ENCODE results near the gene NAT8L. TPM values are rescaled to one million over a fixed set of nuclear protein-coding genes. Genes with fewer than 3 reads are reported as not detected.

NAT8L gene
- total RNA-seq, 1 donor from 2014 or later: 0.51 TPM

GRCh38 chr4:2046031-2046961, 12.8 kb upstream of the NAT8L start:
- DNase-seq: no peak

- DNase-seq: no peak
These were observed 12.0 kb upstream of the NAT8L start for GRCh38 chr4:2047031-2047660.

GRCh38 chr4:2047781-2048581, 11.1 kb upstream of the NAT8L start:
- DNase-seq: no peak

- DNase-seq: no peak
These were observed 10.3 kb upstream of the NAT8L start for GRCh38 chr4:2048831-2049230.

GRCh38 chr4:2049381-2049780, 9.7 kb upstream of the NAT8L start:
- no peak for DNase-seq

- DNase-seq: no peak
These were observed 9.3 kb upstream of the NAT8L start for GRCh38 chr4:2049811-2050210.

- DNase-seq: no peak
These were observed 8.0 kb upstream of the NAT8L start for GRCh38 chr4:2051086-2051485.

- DNase-seq: no peak
These were observed 4.9 kb upstream of the NAT8L start for GRCh38 chr4:2054217-2054616.

- DNase-seq: no peak
These were observed 1.6 kb upstream of the NAT8L start for GRCh38 chr4:2057382-2058065.

GRCh38 chr4:2058264-2059045, 672 bp upstream of the NAT8L start:
- DNase-seq: no peak

GRCh38 chr4:2059726-2060602, 837 bp downstream of the NAT8L start:
- DNase-seq: no peak

- DNase-seq: no peak
These were observed 1.6 kb downstream of the NAT8L start for GRCh38 chr4:2060611-2061185.

GRCh38 chr4:2061186-2062131, 2.3 kb downstream of the NAT8L start:
- DNase-seq: no peak

GRCh38 chr4:2062168-2062807, 3.2 kb downstream of the NAT8L start:
- DNase-seq: no peak

GRCh38 chr4:2062808-2063524, 3.8 kb downstream of the NAT8L start:
- DNase-seq: no peak

GRCh38 chr4:2063557-2064275, 4.6 kb downstream of the NAT8L start:
- no peak for DNase-seq
